ENCODE results near the gene CEP70.
"Not testable (repeated sequence)": the region's sequence is repeated elsewhere in the genome, so short reads cannot be mapped to it uniquely, and the experiment has no call there.

CEP70 gene

GRCh38 chr3:138600100-138600745 lies 6.2 kb upstream of the CEP70 start:
- Mint-ChIP-seq H3K36me3 (ENCODE audit: low read depth) (no peaks in the 10 kb centered on the region), H3K27me3 (ENCODE audit: low read depth) (no peaks in the 10 kb centered on the region), H3K27ac (no peak overlapping the region), H3K4me3 (no peak overlapping the region), H3K9me3 (peaks cover 17% of the 10 kb centered on the region), H3K4me1 (ENCODE audit: low read depth) (no peaks in the 10 kb centered on the region)

DNA sequence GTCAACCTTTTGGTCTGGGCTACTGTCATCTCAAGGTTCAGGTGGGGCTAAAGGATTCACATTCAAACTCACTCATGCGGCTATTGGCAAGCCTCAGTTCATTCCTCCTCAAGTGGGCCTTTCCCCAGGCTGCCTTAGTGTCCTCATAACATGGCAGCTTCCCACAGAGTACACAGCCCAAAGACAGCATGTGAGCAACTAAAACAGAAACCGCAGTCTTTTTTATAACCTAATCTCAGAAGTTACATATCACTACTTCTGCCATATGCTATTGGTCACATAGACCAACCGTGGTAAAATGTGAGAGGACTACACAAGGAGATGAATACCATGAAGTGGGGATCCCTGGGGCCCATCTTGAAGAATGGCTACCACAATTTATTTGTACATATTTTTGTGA lies 4.5 kb upstream of the CEP70 start:
- H3K27ac Mint-ChIP-seq, result no peak overlapping the region
- H3K9me3 Mint-ChIP-seq, result peaks cover 17% of the 10 kb centered on the region
- no peaks in the 10 kb centered on the region for H3K36me3 Mint-ChIP-seq (ENCODE audit: low read depth)
- H3K4me3 Mint-ChIP-seq, result no peak overlapping the region
- no peaks in the 10 kb centered on the region for H3K27me3 Mint-ChIP-seq (ENCODE audit: low read depth)
- peaks cover 4% of the 10 kb centered on the region for H3K4me1 Mint-ChIP-seq (ENCODE audit: low read depth)

GRCh38 chr3:138597186-138597976 lies 3.3 kb upstream of the CEP70 start:
- H3K4me3 Mint-ChIP-seq; H3K27me3 Mint-ChIP-seq (ENCODE audit: low read depth); H3K36me3 Mint-ChIP-seq (ENCODE audit: low read depth); H3K27ac Mint-ChIP-seq; H3K4me1 Mint-ChIP-seq (ENCODE audit: low read depth): not testable (repeated sequence)
- H3K9me3 Mint-ChIP-seq, result peaks cover 14% of the 10 kb centered on the region

- Mint-ChIP-seq H3K4me3 (peak overlapping the region; percentile 96), H3K9me3 (peaks cover 4% of the 10 kb centered on the region), H3K27ac (peak overlapping the region; percentile 95), H3K4me1 (ENCODE audit: low read depth) (peaks cover 6% of the 10 kb centered on the region), H3K27me3 (ENCODE audit: low read depth) (no peaks in the 10 kb centered on the region), H3K36me3 (ENCODE audit: low read depth) (no peaks in the 10 kb centered on the region)
These were observed 1.0 kb upstream of the CEP70 start for GRCh38 chr3:138594935-138595610.

GRCh38 chr3:138593488-138594149 lies 441 bp downstream of the CEP70 start:
- Mint-ChIP-seq H3K4me3 (peak overlapping the region; percentile 96), H3K27ac (peak overlapping the region; percentile 31), H3K9me3 (peaks cover 4% of the 10 kb centered on the region), H3K36me3 (ENCODE audit: low read depth) (peaks cover 2% of the 10 kb centered on the region), H3K4me1 (ENCODE audit: low read depth) (peaks cover 6% of the 10 kb centered on the region), H3K27me3 (ENCODE audit: low read depth) (no peaks in the 10 kb centered on the region)

DNA sequence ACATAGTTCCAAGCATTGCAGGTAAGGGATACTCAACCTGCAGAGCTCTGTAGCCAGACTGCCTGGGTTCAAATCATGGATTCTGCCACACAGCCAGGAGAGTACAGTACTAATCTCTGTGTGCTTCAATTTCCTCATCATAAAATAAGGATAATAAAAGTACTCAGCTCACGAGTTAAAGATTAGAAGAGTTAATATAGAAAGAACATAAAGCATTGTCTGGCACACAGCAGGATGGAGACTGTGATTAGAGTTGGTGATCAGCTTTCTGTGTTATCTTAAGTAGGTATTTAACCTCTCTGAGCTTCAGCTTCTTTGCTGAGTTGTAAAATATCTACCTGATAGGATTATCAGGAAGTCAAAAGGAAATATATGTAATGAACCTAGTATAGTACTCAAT lies 2.7 kb downstream of the CEP70 start:
- no peak overlapping the region for H3K27ac Mint-ChIP-seq
- H3K36me3 Mint-ChIP-seq (ENCODE audit: low read depth), result peaks cover 2% of the 10 kb centered on the region
- no peaks in the 10 kb centered on the region for H3K9me3 Mint-ChIP-seq
- H3K4me1 Mint-ChIP-seq (ENCODE audit: low read depth), result peaks cover 6% of the 10 kb centered on the region
- H3K27me3 Mint-ChIP-seq (ENCODE audit: low read depth), result no peaks in the 10 kb centered on the region
- H3K4me3 Mint-ChIP-seq, result no peak overlapping the region

GRCh38 chr3:138588445-138588844 lies 5.6 kb downstream of the CEP70 start:
- H3K27ac Mint-ChIP-seq, result no peak overlapping the region
- peaks cover 5% of the 10 kb centered on the region for H3K4me1 Mint-ChIP-seq (ENCODE audit: low read depth)
- no peaks in the 10 kb centered on the region for H3K9me3 Mint-ChIP-seq
- no peaks in the 10 kb centered on the region for H3K27me3 Mint-ChIP-seq (ENCODE audit: low read depth)
- H3K4me3 Mint-ChIP-seq, result no peak overlapping the region
- peaks cover 2% of the 10 kb centered on the region for H3K36me3 Mint-ChIP-seq (ENCODE audit: low read depth)

- Mint-ChIP-seq H3K27me3 (ENCODE audit: low read depth) (no peaks in the 10 kb centered on the region), H3K36me3 (ENCODE audit: low read depth) (peaks cover 2% of the 10 kb centered on the region), H3K9me3 (no peaks in the 10 kb centered on the region), H3K4me3 (no peak overlapping the region), H3K27ac (no peak overlapping the region), H3K4me1 (ENCODE audit: low read depth) (peaks cover 4% of the 10 kb centered on the region)
These were observed 6.7 kb downstream of the CEP70 start for GRCh38 chr3:138587374-138587773.

GRCh38 chr3:138578961-138579574 lies 15.0 kb downstream of the CEP70 start:
- no peak overlapping the region for H3K27ac Mint-ChIP-seq
- peaks cover 15% of the 10 kb centered on the region for H3K9me3 Mint-ChIP-seq
- peaks cover 19% of the 10 kb centered on the region for H3K4me1 Mint-ChIP-seq (ENCODE audit: low read depth)

GRCh38 chr3:138578141-138578540 lies 15.9 kb downstream of the CEP70 start:
- Mint-ChIP-seq H3K4me3 (peak overlapping the region; percentile 54), H3K4me1 (ENCODE audit: low read depth) (peaks cover 15% of the 10 kb centered on the region), H3K27me3 (ENCODE audit: low read depth) (no peaks in the 10 kb centered on the region), H3K9me3 (peaks cover 24% of the 10 kb centered on the region), H3K36me3 (ENCODE audit: low read depth) (peaks cover 18% of the 10 kb centered on the region), H3K27ac (no peak overlapping the region)

More at GRCh38 chr3:138578961-138579574, 15.0 kb downstream of the CEP70 start:
- Mint-ChIP-seq H3K27me3 (ENCODE audit: low read depth) (no peaks in the 10 kb centered on the region), H3K4me3 (no peak overlapping the region), H3K36me3 (ENCODE audit: low read depth) (peaks cover 13% of the 10 kb centered on the region)

GRCh38 chr3:138573138-138573537 lies 20.9 kb downstream of the CEP70 start:
- H3K27me3 Mint-ChIP-seq (ENCODE audit: low read depth), result no peaks in the 10 kb centered on the region
- peaks cover 9% of the 10 kb centered on the region for H3K4me1 Mint-ChIP-seq (ENCODE audit: low read depth)
- peaks cover 28% of the 10 kb centered on the region for H3K9me3 Mint-ChIP-seq
- no peak overlapping the region for H3K4me3 Mint-ChIP-seq
- H3K36me3 Mint-ChIP-seq (ENCODE audit: low read depth), result peaks cover 25% of the 10 kb centered on the region
- H3K27ac Mint-ChIP-seq, result no peak overlapping the region

DNA sequence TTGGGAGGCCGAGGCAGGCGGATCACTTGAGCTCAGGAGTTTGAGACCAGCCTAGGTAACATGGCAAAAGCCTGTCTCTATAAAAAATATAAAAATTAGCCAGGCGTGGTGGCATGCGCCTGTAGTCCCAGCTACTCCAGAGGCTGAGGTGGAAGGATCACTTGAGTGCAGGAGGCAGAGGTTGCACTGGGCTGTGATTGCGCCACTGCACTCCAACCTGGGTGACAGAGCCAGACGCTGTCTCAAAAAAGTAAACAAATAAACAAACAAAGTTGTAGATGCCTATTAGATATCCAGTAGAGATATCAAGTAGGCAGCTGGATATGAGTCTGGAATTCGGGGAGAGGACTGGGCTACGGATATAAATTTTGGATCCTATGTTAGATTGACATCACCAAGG lies 24.4 kb downstream of the CEP70 start:
- not testable (repeated sequence) for H3K27me3 Mint-ChIP-seq (ENCODE audit: low read depth); H3K4me3 Mint-ChIP-seq; H3K4me1 Mint-ChIP-seq (ENCODE audit: low read depth); H3K27ac Mint-ChIP-seq
- Mint-ChIP-seq H3K36me3 (ENCODE audit: low read depth) (peaks cover 15% of the 10 kb centered on the region), H3K9me3 (peaks cover 18% of the 10 kb centered on the region)

DNA sequence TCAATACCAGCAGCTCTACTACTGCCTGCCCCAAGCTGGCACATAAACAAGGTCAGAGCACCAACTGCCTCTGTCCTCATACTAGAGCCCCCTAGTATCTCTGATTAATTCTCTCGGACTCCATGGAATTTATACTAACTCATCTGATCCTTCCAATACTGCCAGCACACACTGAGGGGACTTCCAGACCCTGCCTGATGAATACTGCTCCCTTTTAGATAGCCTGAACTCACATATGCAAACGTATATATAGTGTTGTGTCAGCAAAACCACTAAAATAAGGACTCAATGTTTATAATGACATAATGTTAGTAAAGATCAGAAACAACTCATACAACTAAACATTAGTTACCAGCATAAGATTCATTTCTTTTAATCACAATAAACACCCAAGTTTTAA lies 25.0 kb downstream of the CEP70 start:
- no peak overlapping the region for H3K4me3 Mint-ChIP-seq

DNA sequence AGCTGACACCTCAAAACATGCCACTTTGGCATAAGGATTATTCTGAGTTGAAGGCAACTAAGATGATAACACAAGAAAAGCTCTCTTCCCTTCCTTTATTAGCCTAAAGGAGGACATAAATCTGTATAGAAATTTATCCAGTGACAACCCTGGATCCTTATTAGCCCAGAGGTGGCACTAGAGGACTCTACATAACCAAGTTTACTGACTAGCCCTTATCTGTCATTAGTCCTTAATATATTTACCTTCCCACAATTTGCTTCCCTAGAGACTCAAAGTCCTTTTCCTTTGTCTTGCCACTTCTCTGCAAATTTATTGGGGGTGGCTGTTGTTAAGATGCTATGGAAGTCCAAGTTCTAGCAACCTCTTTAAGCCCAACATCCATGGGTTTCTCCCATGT lies 26.7 kb downstream of the CEP70 start:
- peaks cover 8% of the 10 kb centered on the region for H3K4me1 Mint-ChIP-seq (ENCODE audit: low read depth)
- no peaks in the 10 kb centered on the region for H3K27me3 Mint-ChIP-seq (ENCODE audit: low read depth)
- H3K4me3 Mint-ChIP-seq, result no peak overlapping the region
- no peak overlapping the region for H3K27ac Mint-ChIP-seq
- H3K36me3 Mint-ChIP-seq (ENCODE audit: low read depth), result peaks cover 11% of the 10 kb centered on the region
- H3K9me3 Mint-ChIP-seq, result peaks cover 10% of the 10 kb centered on the region

More for the DNA sequence above, 25.0 kb downstream of the CEP70 start:
- Mint-ChIP-seq H3K27me3 (ENCODE audit: low read depth) (no peaks in the 10 kb centered on the region), H3K36me3 (ENCODE audit: low read depth) (peaks cover 14% of the 10 kb centered on the region), H3K9me3 (peaks cover 18% of the 10 kb centered on the region), H3K27ac (no peak overlapping the region), H3K4me1 (ENCODE audit: low read depth) (peaks cover 2% of the 10 kb centered on the region)

All from T-helper 1 cell treated with Interleukin-12 subunit alpha and Interleukin-12 subunit beta and Interleukin-4 antibody, amounts not matched to agents 30 μg/mL and 1 μg/mL, for 36 hours (primary cell).